Activated naive CD4-positive, alpha-beta T cell treated with anti-CD3 and anti-CD28 coated beads for 36 hours (primary cell): Measurements from ENCODE around the gene NME9. TPM values are rescaled to one million over a fixed set of nuclear protein-coding genes. Genes with fewer than 3 reads are reported as not detected.

Experiments used
- CTCF ChIA-PET: fragments of 350-600 bp; sonication (Branson Sonifier 250); formaldehyde crosslinking; loops from one replicate; lab custom pipeline; 2021; ENCODE audit warnings: antibody characterized with exemption; lab: Charles Lee
- DNase-seq: peaks from one replicate; pipeline ENCODE4 v3.0.0-alpha.2; 2020
- H3K27ac Mint-ChIP-seq: one replicate; pipeline ENCODE4 v1.8.0; 2021; ENCODE audit warnings: mild to moderate bottlenecking, mixed read lengths
- H3K27me3 Mint-ChIP-seq: one replicate; pipeline ENCODE4 v1.8.0; 2021; ENCODE audit warnings: low read depth, mixed read lengths
- H3K36me3 Mint-ChIP-seq: one replicate; pipeline ENCODE4 v1.8.0; 2021; ENCODE audit warnings: low read depth, mixed read lengths
- H3K4me1 Mint-ChIP-seq: one replicate; pipeline ENCODE4 v1.8.0; 2021; ENCODE audit warnings: low read depth, mixed read lengths
- H3K4me3 Mint-ChIP-seq: one replicate; pipeline ENCODE4 v1.8.0; 2021; ENCODE audit warnings: mild to moderate bottlenecking, moderate library complexity, mixed read lengths
- H3K9me3 Mint-ChIP-seq: one replicate; pipeline ENCODE4 v1.8.0; 2021; ENCODE audit warnings: mixed read lengths
- intact Hi-C: fragments of 100-400 bp; cut with micrococcal nuclease; formaldehyde crosslinking; loops from one replicate; pipeline ENCODE4 v1.15.1; 2023
- total RNA-seq, 2 experiments: library from RNA; stranded (reverse); gene quantifications; one replicate each; pipeline ENCODE4 v1.2.3, GENCODE V29; 2021

Gene NME9
- total RNA-seq, 2 experiments from 2014 or later, result 2.0 to 2.4 TPM

DNA sequence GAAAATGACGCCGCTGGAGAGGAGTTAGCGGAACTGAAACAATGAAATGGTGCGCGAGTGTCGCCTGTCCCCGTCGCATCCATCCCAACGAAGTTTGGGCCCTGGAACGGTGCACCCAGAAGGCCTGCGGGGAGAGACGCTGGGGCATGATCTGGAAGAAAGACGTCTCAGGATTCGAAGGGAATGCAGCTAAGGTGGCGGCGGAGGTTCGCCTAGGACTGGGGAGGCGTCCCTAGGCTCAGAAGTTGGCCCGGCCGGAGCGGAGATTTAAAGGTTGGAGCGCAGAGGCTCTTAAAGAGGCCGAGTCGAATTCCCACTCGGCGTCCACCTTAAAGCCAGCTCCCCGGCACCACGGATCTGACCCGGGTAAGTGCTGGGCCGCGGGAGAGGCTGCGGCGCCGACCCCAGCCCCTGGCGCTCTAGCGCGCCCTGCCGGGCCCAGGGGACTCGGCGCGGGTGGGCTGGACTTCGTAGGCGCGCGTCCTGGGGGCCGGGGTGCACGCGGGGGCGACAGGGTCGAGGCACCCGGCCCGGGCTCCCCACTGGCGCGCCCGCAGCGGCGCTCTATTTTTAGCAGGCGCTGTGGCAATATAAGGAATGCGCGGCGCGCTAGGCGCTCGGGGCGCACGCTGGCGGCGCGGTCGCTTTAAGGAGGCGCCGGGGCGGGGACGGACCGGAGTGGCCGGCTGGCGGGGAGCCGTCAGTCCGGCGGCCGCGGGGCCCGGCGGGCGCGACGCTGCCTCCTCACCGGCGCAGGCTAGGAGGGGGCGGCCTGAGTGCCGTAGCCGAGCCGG lies 18.5 kb upstream of the NME9 start, which contains the start of gene MRAS:
MRAS (plus strand) TSS at position 620 of the 794 bp plus-strand sequence. CDS start 24,305 bp downstream, outside the sequence.
- peak within 1 kb of the TSS; percentile 94 for H3K4me3 Mint-ChIP-seq
- peak within 1 kb of the TSS; percentile 62 for H3K27ac Mint-ChIP-seq
- H3K4me1 Mint-ChIP-seq, result peaks cover 6% of the 10 kb centered on the region
- H3K27me3 Mint-ChIP-seq, result peaks cover 26% of the 10 kb centered on the region
- peaks cover 2% of the 10 kb centered on the region for H3K9me3 Mint-ChIP-seq
- CTCF ChIA-PET, result interaction anchor here (0.5 to 4.3 kb wide), 7 partner anchors 13 to 170 kb away, joined by 4 to 22 read pairs (median 5); partner anchors contain the start of gene ARMC8
- peaks cover 2% of the 10 kb centered on the region for H3K36me3 Mint-ChIP-seq
- intact Hi-C loops, result loop anchor here (1.0 kb wide), 2 partner anchors 19 to 168 kb away; partner anchors contain the start of gene NME9
- DNase-seq, result peak; percentile 44

DNA sequence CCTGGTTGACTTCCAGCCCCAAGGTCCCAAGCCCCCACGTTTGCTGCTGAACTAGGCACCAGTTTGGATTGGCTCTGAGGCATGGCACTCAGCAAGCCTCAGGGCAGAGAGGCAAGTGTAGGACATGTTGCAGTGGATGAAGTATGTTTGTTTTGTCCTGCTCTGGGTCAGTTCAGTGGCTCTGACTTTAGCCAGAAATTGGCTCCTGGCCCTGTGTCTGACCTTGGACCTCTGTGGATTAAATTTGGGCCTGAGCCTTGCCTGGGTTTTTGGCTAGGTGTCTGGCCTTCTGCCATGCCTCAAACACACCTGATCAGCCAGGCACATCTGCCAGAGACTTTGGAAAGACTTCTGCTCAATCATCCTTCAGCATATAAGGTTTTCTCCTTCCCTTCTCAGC lies 15.1 kb upstream of the NME9 start:
- CTCF ChIA-PET, result interaction anchor here (4.3 kb wide), 1 partner anchor 13 kb away, joined by 22 read pairs; no protein-coding TSS in a partner anchor
- H3K4me1 Mint-ChIP-seq, result peaks cover 6% of the 10 kb centered on the region

GRCh38 chr3:138340511-138340910 lies 10.9 kb upstream of the NME9 start:
- CTCF ChIA-PET, result no interaction called here
- H3K36me3 Mint-ChIP-seq, result no peaks in the 10 kb centered on the region
- no peaks in the 10 kb centered on the region for H3K9me3 Mint-ChIP-seq
- no peak for DNase-seq
- intact Hi-C loops, result no loop called here
- no peaks in the 10 kb centered on the region for H3K27me3 Mint-ChIP-seq
- no peaks in the 10 kb centered on the region for H3K4me1 Mint-ChIP-seq
- H3K4me3 Mint-ChIP-seq, result no peak overlapping the region
- no peak overlapping the region for H3K27ac Mint-ChIP-seq

More for the DNA sequence above, 15.1 kb upstream of the NME9 start:
- Mint-ChIP-seq H3K4me3 (no peak overlapping the region), H3K36me3 (peaks cover 2% of the 10 kb centered on the region), H3K27ac (no peak overlapping the region), H3K9me3 (peaks cover 2% of the 10 kb centered on the region), H3K27me3 (peaks cover 26% of the 10 kb centered on the region)
- no peak for DNase-seq
- intact Hi-C loops, result no loop called here

- CTCF ChIA-PET, result no interaction called here
- Mint-ChIP-seq H3K4me1 (no peaks in the 10 kb centered on the region), H3K9me3 (no peaks in the 10 kb centered on the region), H3K27me3 (no peaks in the 10 kb centered on the region), H3K27ac (no peak overlapping the region), H3K36me3 (no peaks in the 10 kb centered on the region), H3K4me3 (no peak overlapping the region)
- no peak for DNase-seq
- intact Hi-C loops, result no loop called here
Observed at GRCh38 chr3:138338811-138339210, 9.2 kb upstream of the NME9 start.

DNA sequence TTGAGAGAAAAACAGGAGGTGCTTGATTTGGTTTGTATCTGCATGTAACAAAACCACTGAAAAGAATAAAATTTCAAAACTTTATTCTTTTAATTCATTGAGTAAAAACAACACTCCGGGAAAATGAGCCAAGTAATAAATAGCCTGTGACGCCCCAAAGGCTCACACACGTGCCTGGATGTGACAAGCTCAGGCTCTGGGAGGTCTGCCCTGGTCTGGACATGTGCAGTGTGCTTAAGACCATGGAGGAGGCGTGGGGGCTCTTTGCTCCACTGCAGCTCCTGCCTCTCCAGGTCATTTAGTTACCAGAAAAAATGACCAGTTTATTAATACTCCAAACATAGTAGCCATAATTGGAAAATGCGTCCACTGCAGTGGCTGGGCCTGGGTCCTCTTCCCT lies 8.6 kb upstream of the NME9 start:
- Mint-ChIP-seq H3K4me1 (no peaks in the 10 kb centered on the region), H3K9me3 (no peaks in the 10 kb centered on the region), H3K27me3 (no peaks in the 10 kb centered on the region), H3K27ac (no peak overlapping the region), H3K36me3 (no peaks in the 10 kb centered on the region), H3K4me3 (no peak overlapping the region)
- CTCF ChIA-PET, result no interaction called here
- no peak for DNase-seq
- intact Hi-C loops, result no loop called here

GRCh38 chr3:138336454-138336999 lies 6.9 kb upstream of the NME9 start:
- CTCF ChIA-PET, result interaction anchor here (0.6 to 1.2 kb wide), 3 partner anchors 9 to 66 kb away, joined by 3 read pairs; no protein-coding TSS in a partner anchor
- no peaks in the 10 kb centered on the region for H3K9me3 Mint-ChIP-seq
- H3K36me3 Mint-ChIP-seq, result no peaks in the 10 kb centered on the region
- intact Hi-C loops, result no loop called here
- H3K4me1 Mint-ChIP-seq, result peaks cover 1% of the 10 kb centered on the region
- H3K4me3 Mint-ChIP-seq, result no peak overlapping the region
- no peaks in the 10 kb centered on the region for H3K27me3 Mint-ChIP-seq
- no peak overlapping the region for H3K27ac Mint-ChIP-seq
- no peak for DNase-seq

DNA sequence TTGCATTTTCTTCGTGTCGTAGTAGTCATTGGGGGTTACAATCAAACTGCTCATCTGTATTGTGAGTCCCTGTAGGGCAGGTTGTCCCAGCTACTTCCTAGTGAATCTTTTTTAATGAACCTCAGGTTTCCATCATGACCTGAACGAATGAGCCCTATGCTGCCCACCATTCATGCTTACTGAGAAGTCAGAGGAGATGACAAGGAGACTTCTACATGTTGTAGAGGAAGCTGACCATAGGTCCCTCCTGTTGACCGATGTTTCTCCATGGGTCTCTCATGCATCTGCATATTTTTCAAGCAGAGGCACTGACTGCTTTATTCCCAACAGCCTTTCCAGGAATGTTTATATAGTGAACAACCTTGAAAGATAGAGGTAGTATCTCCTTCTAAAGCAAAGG lies 5.0 kb upstream of the NME9 start:
- CTCF ChIA-PET, result interaction anchor here (0.6 to 1.8 kb wide), 5 partner anchors 13 to 581 kb away, joined by 4 to 5 read pairs (median 4); partner anchors contain the start of genes DBR1 and MRAS
- H3K27me3 Mint-ChIP-seq, result no peaks in the 10 kb centered on the region
- H3K9me3 Mint-ChIP-seq, result no peaks in the 10 kb centered on the region
- H3K4me3 Mint-ChIP-seq, result no peak overlapping the region
- no peak overlapping the region for H3K27ac Mint-ChIP-seq
- H3K36me3 Mint-ChIP-seq, result no peaks in the 10 kb centered on the region
- H3K4me1 Mint-ChIP-seq, result peaks cover 19% of the 10 kb centered on the region
- no peak for DNase-seq
- intact Hi-C loops, result loop anchor here (5.0 kb wide), 2 partner anchors 583 to 603 kb away; no protein-coding TSS in a partner anchor

- H3K36me3 Mint-ChIP-seq, result no peaks in the 10 kb centered on the region
- CTCF ChIA-PET, result interaction anchor here (0.5 to 3.8 kb wide), 6 partner anchors 10 to 518 kb away, joined by 3 to 22 read pairs (median 5); partner anchors contain the start of genes ESYT3 and MRAS
- H3K27me3 Mint-ChIP-seq, result no peaks in the 10 kb centered on the region
- no peaks in the 10 kb centered on the region for H3K9me3 Mint-ChIP-seq
- DNase-seq, result no peak
- no peak overlapping the region for H3K27ac Mint-ChIP-seq
- intact Hi-C loops, result loop anchor here (5.0 kb wide), 2 partner anchors 585 to 605 kb away; no protein-coding TSS in a partner anchor
- peaks cover 33% of the 10 kb centered on the region for H3K4me1 Mint-ChIP-seq
- no peak overlapping the region for H3K4me3 Mint-ChIP-seq
Observed at GRCh38 chr3:138332472-138333073, 2.9 kb upstream of the NME9 start.

GRCh38 chr3:138331143-138331894 lies 1.7 kb upstream of the NME9 start:
- no peak overlapping the region for H3K4me3 Mint-ChIP-seq
- peaks cover 34% of the 10 kb centered on the region for H3K4me1 Mint-ChIP-seq
- no peak overlapping the region for H3K27ac Mint-ChIP-seq
- DNase-seq, result no peak
- CTCF ChIA-PET, result interaction anchor here (0.6 to 3.8 kb wide), 10 partner anchors 15 to 625 kb away, joined by 3 to 22 read pairs (median 4); partner anchors contain the start of genes ESYT3 and MRAS
- no peaks in the 10 kb centered on the region for H3K9me3 Mint-ChIP-seq
- intact Hi-C loops, result loop anchor here (2.0 to 5.0 kb wide), 3 partner anchors 67 to 606 kb away; no protein-coding TSS in a partner anchor
- H3K36me3 Mint-ChIP-seq, result no peaks in the 10 kb centered on the region
- no peaks in the 10 kb centered on the region for H3K27me3 Mint-ChIP-seq

DNA sequence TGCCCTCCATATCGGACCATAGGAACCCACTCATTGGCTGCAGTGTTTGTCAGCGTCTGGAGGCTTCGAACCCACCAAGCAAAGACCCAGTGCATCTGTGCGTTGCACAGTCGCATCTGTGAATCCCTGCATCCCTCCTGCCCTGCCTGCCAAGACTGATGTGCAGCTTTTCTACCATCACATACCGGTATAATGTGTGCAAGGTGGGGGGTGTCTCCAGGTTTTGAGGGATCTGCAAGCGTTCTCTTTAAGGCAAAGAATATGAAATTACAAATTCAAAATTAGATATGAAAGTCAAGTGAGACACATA lies 288 bp upstream of the NME9 start:
- H3K36me3 Mint-ChIP-seq, result no peaks in the 10 kb centered on the region
- peak overlapping the region; percentile 91 for H3K4me3 Mint-ChIP-seq
- H3K27me3 Mint-ChIP-seq, result no peaks in the 10 kb centered on the region
- intact Hi-C loops, result loop anchor here (1.0 to 10.0 kb wide), 17 partner anchors 18 to 1015 kb away; partner anchors contain the start of genes ARMC8, CEP70, DBR1 and ESYT3
- H3K9me3 Mint-ChIP-seq, result no peaks in the 10 kb centered on the region
- no peak for DNase-seq
- CTCF ChIA-PET, result interaction anchor here (1.0 to 1.6 kb wide), 4 partner anchors 20 to 586 kb away, joined by 4 to 5 read pairs (median 4); no protein-coding TSS in a partner anchor
- peaks cover 42% of the 10 kb centered on the region for H3K4me1 Mint-ChIP-seq
- H3K27ac Mint-ChIP-seq, result peak overlapping the region; percentile 63

GRCh38 chr3:138328341-138328740 lies 1.3 kb downstream of the NME9 start:
- H3K4me3 Mint-ChIP-seq, result peak overlapping the region; percentile 91
- peaks cover 55% of the 10 kb centered on the region for H3K4me1 Mint-ChIP-seq
- no peaks in the 10 kb centered on the region for H3K27me3 Mint-ChIP-seq
- DNase-seq, result no peak
- CTCF ChIA-PET, result interaction anchor here (0.7 to 2.1 kb wide), 17 partner anchors 8 to 266 kb away, joined by 3 to 12 read pairs (median 4); partner anchors contain the start of genes CEP70, DBR1, ESYT3 and MRAS
- H3K36me3 Mint-ChIP-seq, result no peaks in the 10 kb centered on the region
- intact Hi-C loops, result loop anchor here (2.0 to 10.0 kb wide), 7 partner anchors 66 to 1016 kb away; partner anchors contain the start of genes ESYT3, MRPS22 and PIK3CB
- no peak overlapping the region for H3K27ac Mint-ChIP-seq
- H3K9me3 Mint-ChIP-seq, result no peaks in the 10 kb centered on the region
